ENCODE data around the gene TLK1. TPM values are rescaled to one million over a fixed set of nuclear protein-coding genes. Genes with fewer than 3 reads are reported as not detected.

Gene TLK1
- total and polyA plus RNA-seq, 2 experiments from 2014 or later: 41.2 to 45.0 TPM

DNA sequence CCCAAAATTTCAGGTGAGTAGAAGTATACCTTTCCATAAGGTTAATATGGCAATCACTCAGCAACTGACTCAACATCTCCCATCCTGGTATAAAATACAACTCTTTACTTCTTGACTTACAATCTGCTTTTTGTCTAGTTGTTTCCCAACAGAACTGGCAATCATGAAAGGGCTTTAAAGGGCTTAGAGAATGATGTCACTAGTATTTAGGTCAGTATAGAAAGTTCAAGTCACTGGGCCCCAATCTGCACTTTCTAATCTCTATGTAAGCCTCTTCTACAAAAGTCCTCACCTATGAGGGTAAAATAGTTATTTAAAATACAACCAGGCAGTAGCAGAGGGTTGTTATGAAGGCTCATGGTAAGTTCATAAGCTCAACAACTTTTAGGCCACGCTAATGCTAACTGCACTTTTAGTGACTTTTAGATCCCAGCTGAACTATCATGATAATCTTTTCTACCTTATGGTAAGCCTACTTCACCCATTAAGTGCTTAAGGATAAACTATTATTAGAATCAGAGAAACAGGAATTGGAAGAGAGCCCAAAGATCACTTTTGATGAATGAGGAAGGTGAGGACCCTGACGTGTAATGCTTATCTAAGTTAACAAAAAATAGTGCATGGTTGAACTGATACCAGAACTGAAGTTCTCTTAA, 152.0 kb downstream of the TLK1 start (continued):
- no peak for TF ChIP-seq ZNF462 (CRISPR knock-in tag; IDR thresholded peaks at IDR 0.05)
- no peak for TF ChIP-seq NANOG (IDR thresholded peaks at IDR 0.05; ENCODE audit: borderline replicate concordance)
- TF ChIP-seq CREB1 (CRISPR knock-in tag; IDR thresholded peaks at IDR 0.05; ENCODE audit: low read depth): no peak
- TF ChIP-seq EZH2 (IDR thresholded peaks at IDR 0.05; ENCODE audit: low read depth, unreplicated experiment): no peak
- no peak for TF ChIP-seq ZNF114 (CRISPR knock-in tag; IDR thresholded peaks at IDR 0.05)
- TF ChIP-seq, protein P1, sequence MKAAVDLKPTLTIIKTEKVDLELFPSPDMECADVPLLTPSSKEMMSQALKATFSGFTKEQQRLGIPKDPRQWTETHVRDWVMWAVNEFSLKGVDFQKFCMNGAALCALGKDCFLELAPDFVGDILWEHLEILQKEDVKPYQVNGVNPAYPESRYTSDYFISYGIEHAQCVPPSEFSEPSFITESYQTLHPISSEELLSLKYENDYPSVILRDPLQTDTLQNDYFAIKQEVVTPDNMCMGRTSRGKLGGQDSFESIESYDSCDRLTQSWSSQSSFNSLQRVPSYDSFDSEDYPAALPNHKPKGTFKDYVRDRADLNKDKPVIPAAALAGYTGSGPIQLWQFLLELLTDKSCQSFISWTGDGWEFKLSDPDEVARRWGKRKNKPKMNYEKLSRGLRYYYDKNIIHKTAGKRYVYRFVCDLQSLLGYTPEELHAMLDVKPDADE (IDR thresholded peaks at IDR 0.05): no peak

GRCh38 chr2:171004833-171005232, 155.9 kb downstream of the TLK1 start:
- ATAC-seq (no peak), DNase-seq (ENCODE audit: low spot score) (no peak)
- Histone ChIP-seq H3K27ac (ENCODE audit: low read depth) (no peak overlapping the region), H3K36me3 (ENCODE audit: insufficient read depth) (peaks cover 28% of the 10 kb centered on the region; the same call in 1 of the 2 replicates), H3K9me2 (ENCODE audit: insufficient read depth) (no peaks in the 10 kb centered on the region), H3F3A (replicated peaks; ENCODE audit: low read depth) (no peaks in the 10 kb centered on the region), H3K4me3 (no peak overlapping the region), H2AFZ (no peak overlapping the region), H3K27me3 (ENCODE audit: insufficient read depth) (no peaks in the 10 kb centered on the region), H3K79me2 (replicated peaks; ENCODE audit: insufficient read depth) (no peaks in the 10 kb centered on the region), H4K20me1 (replicated peaks; ENCODE audit: insufficient read depth) (no peaks in the 10 kb centered on the region; the same call in 1 of the 2 replicates), H3K4me1 (ENCODE audit: insufficient read depth) (no peaks in the 10 kb centered on the region), H3K4me2 (no peak overlapping the region)
- H3K36me3 Mint-ChIP-seq (ENCODE audit: low read depth): peaks cover 64% of the 10 kb centered on the region
- H3K27me3 Mint-ChIP-seq (ENCODE audit: insufficient read depth, low read depth, poor library complexity): peaks cover 7% of the 10 kb centered on the region
- H3K4me1 Mint-ChIP-seq: no peaks in the 10 kb centered on the region
- no peak for TF ChIP-seq ZNF462 (CRISPR knock-in tag; IDR thresholded peaks at IDR 0.05)
- no peak overlapping the region for H3K27ac Mint-ChIP-seq
- H3K9me3 Mint-ChIP-seq: no peaks in the 10 kb centered on the region
- no peak overlapping the region for H3K4me3 Mint-ChIP-seq
